HepG2 (cell line): ENCODE data around the gene TMEM151A. TPM values are rescaled to one million over a fixed set of nuclear protein-coding genes. Genes with fewer than 3 reads are reported as not detected.

ENCODE experiments used
- ATAC-seq: fragments of 200-7000 bp; cut with Tn5 transposase; 3 replicates; pipeline ENCODE4 v1.9.1; 2020; ENCODE audit warnings: mild to moderate bottlenecking, moderate library complexity
- BruUV-seq: library from RNA; stranded (reverse); fragments of 400-500 nt; replicated peaks from 2 replicates; lab custom pipeline; 2021; lab: Mats Ljungman, UMichigan
- CTCF ChIA-PET: fragments of 300-600 bp; formaldehyde crosslinking; extraction: SDS; loops from one replicate; lab custom pipeline; 2021; ENCODE audit warnings: low total read pairs, inconsistent platforms, low intra/inter-chr PET ratio; lab: Yijun Ruan, JAX
- POLR2A ChIA-PET: fragments of 350-600 bp; sonication (Branson Sonifier 250); formaldehyde crosslinking; loops from one replicate; lab custom pipeline; 2020; ENCODE audit warnings: antibody characterized with exemption, inconsistent platforms; lab: Yijun Ruan, JAX
- DNase-seq: peaks from one replicate; pipeline ENCODE4 v3.0.0-alpha.2; 2015; ENCODE audit warnings: low spot score
- FAIRE-seq: peaks from 3 replicates; lab custom pipeline; 2011; peaks lifted over from hg19 to GRCh38; lab: Jason Lieb, UNC
- H2AFZ ChIP-seq: one replicate; pipeline ENCODE4 v1.6.1; 2011; ENCODE audit warnings: low read length, inconsistent platforms
- H3K27ac ChIP-seq: fragments of 300-600 bp; 3 replicates; pipeline ENCODE4 v1.8.0; 2011; ENCODE audit warnings: mixed run types, mild to moderate bottlenecking, mixed read lengths, low read length, inconsistent platforms; ENCODE audit not compliant: insufficient read depth; ENCODE audit errors: extremely low read length
- H3K27me3 ChIP-seq, 2 experiments: fragments of 200-600 bp in 1 of 2; 2 replicates in 1 of 2; 3 replicates in 1 of 2; pipeline versions ENCODE4 v1.6.0 to v1.8.0; 2011; ENCODE audit warnings: low read length in 2 of 2, mild to moderate bottlenecking in 2 of 2, moderate library complexity in 2 of 2, inconsistent platforms in 1 of 2; ENCODE audit not compliant: insufficient read depth in 2 of 2, control insufficient read depth in 1 of 2
- H3K36me3 ChIP-seq, 2 experiments: fragments of 200-600 bp in 1 of 2; replicated peaks in 1 of 2; 2 replicates in 1 of 2; 3 replicates in 1 of 2; pipeline versions ENCODE4 v1.5.1 to v1.8.0; 2011; ENCODE audit warnings: low read length in 2 of 2, inconsistent platforms in 1 of 2; ENCODE audit not compliant: insufficient read depth in 2 of 2, control insufficient read depth in 1 of 2
- H3K4me1 ChIP-seq: 2 replicates; pipeline ENCODE4 v1.5.1; 2012; ENCODE audit warnings: low read length, inconsistent platforms; ENCODE audit not compliant: insufficient read depth
- H3K4me2 ChIP-seq: 2 replicates; pipeline ENCODE4 v1.6.0; 2011; ENCODE audit warnings: low read depth, low read length, inconsistent platforms
- H3K4me3 ChIP-seq, 3 experiments: fragments of 200-600 bp in 1 of 3; sonication (generic), shearing (Covaris generic) in 1 of 3; replicated peaks in 1 of 3; 2 replicates each; pipeline ENCODE4 v1.5.1; 2011 to 2016; ENCODE audit warnings: low read length in 3 of 3, inconsistent platforms in 2 of 3, low read depth in 2 of 3, mild to moderate bottlenecking in 2 of 3, control low read depth in 1 of 3, mixed read lengths in 1 of 3; ENCODE audit not compliant: insufficient read depth in 1 of 3
- H3K79me2 ChIP-seq: one replicate; pipeline ENCODE4 v1.6.1; 2011; ENCODE audit warnings: low read length, inconsistent platforms; ENCODE audit not compliant: insufficient read depth
- H3K9ac ChIP-seq: 2 replicates; pipeline ENCODE4 v1.6.0; 2011; ENCODE audit warnings: mild to moderate bottlenecking, low read depth, low read length, inconsistent platforms; ENCODE audit not compliant: insufficient read depth
- H3K9me3 ChIP-seq: 2 replicates; pipeline ENCODE4 v1.5.1; 2012; ENCODE audit warnings: mild to moderate bottlenecking, low read length
- H4K20me1 ChIP-seq: 2 replicates; pipeline ENCODE4 v1.6.0; 2011; ENCODE audit warnings: inconsistent platforms, mild to moderate bottlenecking, low read length, moderate library complexity; ENCODE audit not compliant: insufficient read depth
- AGO2 ChIP-seq: fragments of 200-400 bp; formaldehyde crosslinking; optimal IDR thresholded peaks from 2 replicates; pipeline ENCODE3; 2017; ENCODE audit warnings: mild to moderate bottlenecking, low read depth, low read length, moderate library complexity
- LCORL ChIP-seq, 2 experiments: fragments of 450-650 bp in 1 of 2; sonication (generic) in 1 of 2; formaldehyde crosslinking in 1 of 2; IDR thresholded peaks; 2 replicates each; pipeline versions ENCODE4 v1.5.0 to v1.6.1; 2017 to 2020; ENCODE audit warnings: antibody characterized with exemption in 1 of 2, missing genetic modification reagents in 1 of 2
- NR1H2 ChIP-seq: sonication (generic); formaldehyde crosslinking; IDR thresholded peaks from 2 replicates; pipeline ENCODE4 v1.8.1; 2022; ENCODE audit warnings: low read depth, missing genetic modification reagents, borderline replicate concordance
- RBFOX2 ChIP-seq: fragments of 200-400 bp; formaldehyde crosslinking; IDR thresholded peaks from 2 replicates; pipeline ENCODE4 v1.6.1; 2017; ENCODE audit warnings: low read depth, mild to moderate bottlenecking, low read length
- ZFP36L1 ChIP-seq: sonication (generic); formaldehyde crosslinking; IDR thresholded peaks from 2 replicates; pipeline ENCODE4 v1.8.0; 2022; ENCODE audit warnings: mild to moderate bottlenecking, missing genetic modification reagents, moderate library complexity
- ZNF652 ChIP-seq: IDR thresholded peaks from 2 replicates; pipeline ENCODE4 v1.6.1; 2016; ENCODE audit warnings: low read depth, borderline replicate concordance
- ZSCAN9 ChIP-seq: IDR thresholded peaks from 2 replicates; pipeline ENCODE4 v1.6.1; 2016; ENCODE audit warnings: borderline replicate concordance
- WGBS: methylation state at CpG from one replicate; pipeline ENCODE4 v1.1.6; 2017; ENCODE audit warnings: low lambda C conversion rate; 5-methylcytosine and 5-hydroxymethylcytosine counted together
- in situ Hi-C: cut with HindIII; loops from 2 replicates; pipeline ENCODE4 v1.10.0; 2017; ENCODE audit warnings: low pct_unique_long_range_greater_than_20kb; ENCODE audit not compliant: extremely low pct_ligation_motif_present
- intact Hi-C: fragments of 100-400 bp; cut with micrococcal nuclease; formaldehyde crosslinking; loops from one replicate; pipeline ENCODE4 v1.10.0; 2022; ENCODE audit not compliant: unreplicated experiment
- polyA plus RNA-seq, 8 experiments: library from polyadenylated mRNA; depleted of rRNA in 3 of 8; stranded (reverse) in 7 of 8; unstranded in 1 of 8; fragments of >200 nt; fragmentation: Illumina TruSeq in 4 of 8; extraction: Trizol in 4 of 8; gene quantifications; 2 replicates each; pipeline versions ENCODE4 v1.2.1 to v1.2.3, GENCODE V29; 2011 to 2016; ENCODE audit warnings: low read depth in 4 of 8, missing spikeins in 1 of 8, mixed read lengths in 1 of 8; ENCODE audit not compliant: insufficient read depth in 1 of 8
- total RNA-seq, 5 experiments: library from RNA; depleted of rRNA; stranded (reverse); fragments of >200 nt; fragmentation: Illumina TruSeq; extraction: Trizol; gene quantifications; 2 replicates each; pipeline ENCODE4 v1.2.3, GENCODE V29; 2016; ENCODE audit warnings: low read depth in 1 of 5
- TF ChIP-seq, protein P1 (sequence below): sonication (generic); formaldehyde crosslinking; IDR thresholded peaks from 2 replicates; pipeline ENCODE4 v1.4.0; 2020; ENCODE audit warnings: missing genetic modification reagents, borderline replicate concordance

Gene TMEM151A
- total and polyA plus RNA-seq, 2 of the 13 experiments (the other 11 are each of a cell fraction or from before 2014, with no cell fraction given), result 0.18 to 0.33 TPM

DNA sequence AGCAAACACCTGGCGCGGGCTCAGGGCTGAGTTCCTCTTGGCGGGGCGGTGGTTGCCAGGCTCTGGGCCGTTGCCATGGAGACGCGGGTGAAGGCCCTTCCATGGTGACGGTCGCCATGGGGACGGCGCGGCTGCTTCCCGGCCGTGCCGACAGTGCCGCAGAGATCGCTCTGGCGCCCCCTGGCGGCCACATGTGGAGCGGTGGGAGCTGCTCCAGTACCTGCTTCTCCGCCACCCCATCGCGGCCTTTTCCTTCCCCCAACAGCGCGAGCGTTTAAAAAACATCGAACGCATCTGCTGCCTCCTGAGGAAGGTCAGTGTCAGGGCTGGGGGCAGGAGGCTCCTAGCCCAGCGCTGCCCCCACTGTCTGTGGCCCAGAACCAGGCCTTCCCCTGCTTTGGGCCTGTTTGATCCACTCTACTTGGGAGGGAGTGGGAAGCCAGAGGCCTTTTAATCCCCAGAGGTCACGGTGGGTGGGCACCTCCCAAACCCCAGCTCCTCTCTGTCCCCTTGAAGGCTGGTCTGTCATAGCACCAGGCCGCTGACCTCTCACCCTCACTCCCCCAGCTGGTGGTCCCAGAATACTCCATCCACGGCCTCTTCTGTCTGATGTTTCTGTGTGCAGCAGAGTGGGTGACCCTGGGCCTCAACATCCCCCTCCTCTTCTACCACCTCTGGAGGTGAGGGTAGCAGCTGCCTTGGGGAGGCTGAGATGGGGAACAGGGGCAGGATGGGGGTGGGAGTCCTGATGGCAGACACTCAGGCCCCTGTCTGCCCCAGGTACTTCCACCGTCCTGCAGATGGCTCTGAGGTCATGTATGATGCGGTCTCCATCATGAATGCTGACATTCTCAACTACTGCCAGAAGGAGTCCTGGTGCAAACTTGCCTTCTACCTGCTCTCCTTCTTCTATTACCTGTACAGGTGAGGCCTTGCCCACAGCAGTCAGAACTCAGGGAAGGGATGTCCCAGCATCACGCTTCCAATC is 8.9 kb upstream of the TMEM151A start (continued):
- TF ChIP-seq, protein P1, sequence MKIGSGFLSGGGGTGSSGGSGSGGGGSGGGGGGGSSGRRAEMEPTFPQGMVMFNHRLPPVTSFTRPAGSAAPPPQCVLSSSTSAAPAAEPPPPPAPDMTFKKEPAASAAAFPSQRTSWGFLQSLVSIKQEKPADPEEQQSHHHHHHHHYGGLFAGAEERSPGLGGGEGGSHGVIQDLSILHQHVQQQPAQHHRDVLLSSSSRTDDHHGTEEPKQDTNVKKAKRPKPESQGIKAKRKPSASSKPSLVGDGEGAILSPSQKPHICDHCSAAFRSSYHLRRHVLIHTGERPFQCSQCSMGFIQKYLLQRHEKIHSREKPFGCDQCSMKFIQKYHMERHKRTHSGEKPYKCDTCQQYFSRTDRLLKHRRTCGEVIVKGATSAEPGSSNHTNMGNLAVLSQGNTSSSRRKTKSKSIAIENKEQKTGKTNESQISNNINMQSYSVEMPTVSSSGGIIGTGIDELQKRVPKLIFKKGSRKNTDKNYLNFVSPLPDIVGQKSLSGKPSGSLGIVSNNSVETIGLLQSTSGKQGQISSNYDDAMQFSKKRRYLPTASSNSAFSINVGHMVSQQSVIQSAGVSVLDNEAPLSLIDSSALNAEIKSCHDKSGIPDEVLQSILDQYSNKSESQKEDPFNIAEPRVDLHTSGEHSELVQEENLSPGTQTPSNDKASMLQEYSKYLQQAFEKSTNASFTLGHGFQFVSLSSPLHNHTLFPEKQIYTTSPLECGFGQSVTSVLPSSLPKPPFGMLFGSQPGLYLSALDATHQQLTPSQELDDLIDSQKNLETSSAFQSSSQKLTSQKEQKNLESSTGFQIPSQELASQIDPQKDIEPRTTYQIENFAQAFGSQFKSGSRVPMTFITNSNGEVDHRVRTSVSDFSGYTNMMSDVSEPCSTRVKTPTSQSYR (CRISPR knock-in tag), result no peak
- 0 out of 2 replicates have a peak, but pooled peaks have one; percentile 60 for TF ChIP-seq ZSCAN9 (CRISPR knock-in tag)
- no peak for TF ChIP-seq NR1H2 (CRISPR knock-in tag)
- no peak for TF ChIP-seq LCORL (IDR thresholded peaks at IDR 0.05)
- 0 out of 2 replicates have a peak, but pooled peaks have one; percentile 44 for TF ChIP-seq LCORL (CRISPR knock-in tag; IDR thresholded peaks at IDR 0.05)
- peak; percentile 83; the same call in 1 of the 2 replicates for TF ChIP-seq ZFP36L1 (CRISPR knock-in tag)
- TF ChIP-seq, all 625 proteins: peak for 145

DNA sequence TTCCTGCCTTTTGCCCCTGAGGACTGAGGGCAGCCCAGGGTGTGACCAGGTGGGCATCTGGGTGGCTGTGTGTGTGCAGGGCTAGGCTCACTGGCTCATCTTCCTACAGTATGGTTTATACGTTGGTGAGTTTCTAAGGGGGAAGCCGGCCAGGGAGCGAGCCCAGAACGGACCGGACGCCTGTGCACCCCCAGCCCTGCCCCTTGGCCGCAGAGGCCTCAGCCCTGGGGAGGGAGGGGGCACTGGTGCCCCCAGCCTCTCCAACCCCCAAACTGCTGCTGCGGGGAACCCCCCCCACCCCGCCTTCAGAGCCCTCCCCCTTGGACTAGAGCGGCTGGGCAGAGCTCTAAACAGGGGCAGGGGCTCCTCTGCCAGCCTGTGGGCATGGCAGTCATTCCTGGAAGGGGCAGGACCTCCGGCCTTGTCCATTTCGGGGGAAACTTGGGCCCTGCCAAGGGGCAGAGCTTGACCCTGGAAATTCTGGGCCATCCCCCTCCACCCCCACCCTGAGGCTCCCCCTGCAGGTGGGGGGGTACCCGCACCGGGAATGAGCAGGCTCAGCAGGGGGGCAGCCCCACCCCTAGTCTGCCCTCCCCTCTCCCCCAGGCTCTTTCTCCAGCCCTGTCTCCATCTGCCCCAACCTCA is 8.1 kb upstream of the TMEM151A start:
- no TSS peak for BruUV-seq
- ChIA-PET CTCF (interaction anchor here (1.8 kb wide), 1 partner anchor 44 kb away, joined by 8 read pairs; no protein-coding TSS in a partner anchor), POLR2A (interaction anchor here (1.0 to 1.3 kb wide), 2 partner anchors 29 kb away, joined by 3 to 9 read pairs; no protein-coding TSS in a partner anchor)
- peaks cover 5 to 23% of the 10 kb centered on the region in 2 experiments; a peak in 4 of 5 replicates for H3K36me3 ChIP-seq
- FAIRE-seq, result no peak
- TF ChIP-seq AGO2 (peak; percentile 24), ZNF652 (CRISPR knock-in tag) (no peak), RBFOX2 (peak; percentile 65)
- H3K79me2 ChIP-seq, result peaks cover 29% of the 10 kb centered on the region
- no peak for DNase-seq
- no peak overlapping the region for H3K9ac ChIP-seq
- H4K20me1 ChIP-seq, result peaks cover 4% of the 10 kb centered on the region
- peaks cover 62% of the 10 kb centered on the region for H3K4me1 ChIP-seq
- peaks cover 3 to 9% of the 10 kb centered on the region in 2 experiments; a peak in 3 of 5 replicates for H3K27me3 ChIP-seq
- ATAC-seq, result no peak
- no peaks in the 10 kb centered on the region for H3K9me3 ChIP-seq
- WGBS, result 100% methylated on average over 1 of the region's 14 CpGs
- H2AFZ ChIP-seq, result no peak overlapping the region
- H3K4me3 ChIP-seq, result no peak overlapping the region
- no peak overlapping the region for H3K27ac ChIP-seq
- no peak overlapping the region for H3K4me2 ChIP-seq
- in situ Hi-C loops, result no loop called here
- intact Hi-C loops, result no loop called here
